HCT116 (cell line): ENCODE results near the gene FGD5. TPM values are rescaled to one million over a fixed set of nuclear protein-coding genes. Genes with fewer than 3 reads are reported as not detected.

Experiments
- ATAC-seq: fragments of 200-7000 bp; cut with Tn5 transposase; 2 replicates; pipeline ENCODE4 v1.9.1; 2020; ENCODE audit warnings: mild to moderate bottlenecking, moderate library complexity
- BruUV-seq: library from RNA; stranded (reverse); fragments of 400-500 nt; replicated peaks from 2 replicates; lab custom pipeline; 2021; lab: Mats Ljungman, UMichigan
- CTCF ChIA-PET: fragments of 300-600 bp; sonication (Branson Sonifier 250); formaldehyde crosslinking; loops from one replicate; lab custom pipeline; 2021; ENCODE audit warnings: antibody characterized with exemption; lab: Charles Lee
- POLR2A ChIA-PET: fragments of 300-600, 350-600 bp; sonication (Branson Sonifier 250); formaldehyde crosslinking; loops from one replicate; lab custom pipeline; 2021; ENCODE audit warnings: antibody characterized with exemption; lab: Charles Lee
- RAD21 ChIA-PET, 2 experiments: fragments of 300-600 bp; sonication (Branson Sonifier 250); formaldehyde crosslinking; loops; one replicate each; lab custom pipeline; 2023; ENCODE audit warnings: low total read pairs in 2 of 2; ENCODE audit not compliant: uncharacterized antibody in 2 of 2, unreplicated experiment in 2 of 2, low non-redundant PET in 1 of 2; lab: Charles Lee
- DNase-seq: peaks from one replicate; pipeline ENCODE4 v3.0.0-alpha.2; 2010; ENCODE audit warnings: low read depth, low spot score
- H2AFZ ChIP-seq: fragments of 200-600 bp; shearing (Covaris generic), sonication (generic); 2 replicates; pipeline ENCODE4 v1.6.1; 2017; ENCODE audit warnings: low read depth, mixed run types, mixed read lengths, antibody characterized with exemption, low read length; ENCODE audit not compliant: poor library complexity, severe bottlenecking
- H3K27ac ChIP-seq: 2 replicates; pipeline ENCODE4 v1.5.1; 2012; ENCODE audit warnings: low read depth, low read length
- H3K27me3 ChIP-seq: fragments of 200-600 bp; sonication (generic); 2 replicates; pipeline ENCODE4 v1.6.1; 2016; ENCODE audit warnings: mixed run types, low read length, mixed read lengths; ENCODE audit not compliant: insufficient read depth
- H3K36me3 ChIP-seq, 2 experiments: fragments of 200-500 bp in 1 of 2; fragments of 200-600 bp in 1 of 2; sonication (Bioruptor generic) in 1 of 2; sonication (generic) in 1 of 2; 2 replicates each; pipeline versions ENCODE4 v1.5.1 to v1.6.1; 2014 to 2016; ENCODE audit warnings: low read length in 2 of 2, inconsistent platforms in 1 of 2, mixed read lengths in 1 of 2, mixed run types in 1 of 2; ENCODE audit not compliant: insufficient read depth in 2 of 2, control insufficient read depth in 1 of 2
- H3K4me1 ChIP-seq, 2 experiments: fragments of 200-600 bp in 1 of 2; sonication (generic) in 1 of 2; 2 replicates each; pipeline versions ENCODE4 v1.5.1 to v1.6.1; 2012 to 2017; ENCODE audit warnings: low read length in 2 of 2, inconsistent platforms in 1 of 2, mild to moderate bottlenecking in 1 of 2, mixed read lengths in 1 of 2, mixed run types in 1 of 2, moderate library complexity in 1 of 2; ENCODE audit not compliant: insufficient read depth in 2 of 2, control insufficient read depth in 1 of 2
- H3K4me2 ChIP-seq: fragments of 200-600 bp; sonication (generic); 2 replicates; pipeline ENCODE4 v1.6.1; 2017; ENCODE audit warnings: mixed run types, low read length, mixed read lengths
- H3K4me3 ChIP-seq, 2 experiments: fragments of 200-600 bp in 1 of 2; sonication (generic) in 1 of 2; replicated peaks in 1 of 2; 2 replicates each; pipeline ENCODE4 v1.5.1; 2011 to 2016; ENCODE audit warnings: low read length in 2 of 2, control low read depth in 1 of 2, low read depth in 1 of 2, mild to moderate bottlenecking in 1 of 2, mixed read lengths in 1 of 2, mixed run types in 1 of 2
- H3K79me2 ChIP-seq: fragments of 200-600 bp; sonication (generic); 2 replicates; pipeline ENCODE4 v1.6.1; 2017; ENCODE audit warnings: mild to moderate bottlenecking, mixed run types, low read length, moderate library complexity, mixed read lengths; ENCODE audit not compliant: insufficient read depth
- H3K9ac ChIP-seq: fragments of 200-600 bp; sonication (generic); 2 replicates; pipeline ENCODE4 v1.6.1; 2016; ENCODE audit warnings: low read length, mixed read lengths
- H3K9me2 ChIP-seq: fragments of 200-600 bp; sonication (generic), shearing (Covaris generic); 2 replicates; pipeline ENCODE4 v1.6.1; 2017; ENCODE audit warnings: mixed run types, mild to moderate bottlenecking, moderate library complexity; ENCODE audit not compliant: insufficient read depth
- H3K9me3 ChIP-seq, 2 experiments: fragments of 200-500 bp in 1 of 2; fragments of 200-600 bp in 1 of 2; sonication (Bioruptor generic) in 1 of 2; sonication (generic) in 1 of 2; 2 replicates each; pipeline ENCODE4 v1.6.1; 2014 to 2017; ENCODE audit warnings: low read length in 2 of 2, mixed read lengths in 2 of 2, inconsistent platforms in 1 of 2, low read depth in 1 of 2, mild to moderate bottlenecking in 1 of 2, mixed run types in 1 of 2, moderate library complexity in 1 of 2; ENCODE audit not compliant: control insufficient read depth in 1 of 2, insufficient read depth in 1 of 2
- H4K20me1 ChIP-seq: fragments of 200-600 bp; sonication (generic), shearing (Covaris generic); 2 replicates; pipeline ENCODE4 v1.6.1; 2017; ENCODE audit warnings: mixed run types, mild to moderate bottlenecking, moderate library complexity; ENCODE audit not compliant: insufficient read depth
- CBX3 ChIP-seq: IDR thresholded peaks from 2 replicates; pipeline ENCODE4 v1.6.1; 2012; ENCODE audit warnings: low read depth
- CEBPB ChIP-seq: IDR thresholded peaks from 2 replicates; pipeline ENCODE4 v1.6.1; 2012; ENCODE audit warnings: low read depth
- EGR1 ChIP-seq: IDR thresholded peaks from 2 replicates; pipeline ENCODE4 v1.6.1; 2012; ENCODE audit warnings: low read depth
- EZH2 ChIP-seq: fragments of 200-600 bp; sonication (generic); IDR thresholded peaks from 2 replicates; pipeline ENCODE4 v1.6.1; 2017; ENCODE audit warnings: antibody characterized with exemption, mixed run types
- EZH2phosphoT487 ChIP-seq: fragments of 200-600 bp; IDR thresholded peaks from 2 replicates; pipeline ENCODE4 v1.6.1; 2018; ENCODE audit warnings: antibody characterized with exemption, borderline replicate concordance
- FOSL1 ChIP-seq: IDR thresholded peaks from 2 replicates; pipeline ENCODE4 v1.6.1; 2012; ENCODE audit warnings: low read depth
- POLR2AphosphoS5 ChIP-seq: IDR thresholded peaks from 2 replicates; pipeline ENCODE4 v1.6.1; 2011; ENCODE audit warnings: mild to moderate bottlenecking, low read depth, low read length, moderate library complexity
- RAD21 ChIP-seq: IDR thresholded peaks from 2 replicates; pipeline ENCODE4 v1.6.1; 2012; ENCODE audit warnings: low read depth, mild to moderate bottlenecking
- SP1 ChIP-seq: IDR thresholded peaks from 2 replicates; pipeline ENCODE4 v1.6.1; 2012; ENCODE audit warnings: low read depth
- SRF ChIP-seq: IDR thresholded peaks from 2 replicates; pipeline ENCODE4 v1.6.1; 2012; ENCODE audit warnings: low read depth
- TCF7L2 ChIP-seq: IDR thresholded peaks from 2 replicates; pipeline ENCODE4 v1.7.0; 2011; ENCODE audit warnings: borderline replicate concordance, inconsistent platforms; ENCODE audit not compliant: insufficient read depth, insufficient read length; ENCODE audit errors: extremely low read depth
- ZFX ChIP-seq: fragments of 450-650 bp; IDR thresholded peaks from 2 replicates; pipeline ENCODE4 v1.6.1; 2017
- ZNF274 ChIP-seq: fragments of 200-500 bp; sonication (Bioruptor generic); IDR thresholded peaks from 2 replicates; pipeline ENCODE4 v1.6.1; 2014; ENCODE audit warnings: mild to moderate bottlenecking, low read depth, low read length, inconsistent platforms
- intact Hi-C: fragments of 100-400 bp; cut with micrococcal nuclease; formaldehyde crosslinking; loops from 2 replicates; pipeline ENCODE4 v1.10.0; 2022
- total RNA-seq: library from RNA; stranded (reverse); gene quantifications from one replicate; pipeline ENCODE4 v1.2.1, GENCODE V29; 2021; ENCODE audit not compliant: unreplicated experiment
- TF ChIP-seq, protein P1 (sequence below), 3 experiments: fragments of 200-600 bp in 1 of 3; sonication (generic) in 1 of 3; IDR thresholded peaks in 2 of 3; conservative IDR thresholded peaks in 1 of 3; 2 replicates each; pipeline ENCODE4 v1.5.1; 2012 to 2017; ENCODE audit warnings: low read depth in 2 of 3, low read length in 2 of 3, antibody characterized with exemption in 1 of 3, borderline replicate concordance in 1 of 3, control low read depth in 1 of 3, mild to moderate bottlenecking in 1 of 3, mixed read lengths in 1 of 3, mixed run types in 1 of 3, moderate library complexity in 1 of 3; ENCODE audit not compliant: insufficient read depth in 1 of 3
- TF ChIP-seq, protein P2 (sequence below): IDR thresholded peaks from 2 replicates; pipeline ENCODE4 v1.6.1; 2012
- TF ChIP-seq, protein P3 (sequence below): IDR thresholded peaks from 2 replicates; pipeline ENCODE4 v1.6.1; 2012
- TF ChIP-seq, protein P4 (sequence below): IDR thresholded peaks from 2 replicates; pipeline ENCODE4 v1.6.1; 2011; ENCODE audit warnings: mild to moderate bottlenecking, low read length, moderate library complexity; ENCODE audit not compliant: insufficient replicate concordance; ENCODE audit errors: extremely low read depth

The FGD5 gene
- total RNA-seq, 1 experiment from 2014 or later, result 0.22 TPM

DNA sequence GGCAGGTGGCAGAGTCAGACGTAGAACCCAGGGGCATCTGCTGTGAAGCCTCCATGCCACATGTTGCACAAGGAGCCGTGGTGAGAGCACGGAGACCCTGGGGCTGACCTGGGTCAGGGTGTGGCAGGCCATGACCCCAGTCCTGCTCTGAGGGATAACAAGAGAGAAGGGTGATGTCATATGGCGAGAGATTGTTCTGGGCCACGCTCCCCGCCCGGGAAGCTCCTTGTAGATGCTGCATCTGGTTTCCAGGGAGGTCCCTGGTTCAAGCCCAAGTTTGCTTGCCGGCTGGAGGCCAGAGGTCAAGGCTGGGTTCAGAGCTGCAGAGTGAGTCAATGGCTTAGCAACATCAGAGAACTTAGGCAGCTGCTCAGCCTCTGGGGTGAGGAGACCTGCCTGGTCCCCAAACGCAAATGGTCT is 17.3 kb downstream of the FGD5 start:
- ATAC-seq (no peak), DNase-seq (no peak)
- no TSS peak for BruUV-seq
- POLR2A ChIA-PET, result no interaction called here
- Histone ChIP-seq H3K36me3 (no peaks in the 10 kb centered on the region), H3K9ac (no peak overlapping the region), H3K4me2 (no peak overlapping the region), H3K4me3 (no peak overlapping the region), H3K27me3 (peaks cover 31% of the 10 kb centered on the region), H4K20me1 (no peaks in the 10 kb centered on the region), H3K79me2 (no peaks in the 10 kb centered on the region), H3K9me3 (no peaks in the 10 kb centered on the region), H3K27ac (no peak overlapping the region), H2AFZ (no peak overlapping the region), H3K4me1 (no peaks in the 10 kb centered on the region), H3K9me2 (no peaks in the 10 kb centered on the region)
- TF ChIP-seq EZH2phosphoT487 (no peak), SP1 (no peak), POLR2AphosphoS5 (no peak), ZNF274 (no peak), EZH2 (no peak), ZFX (no peak), SRF (no peak), TCF7L2 (no peak), CBX3 (no peak), RAD21 (no peak), CEBPB (no peak), EGR1 (no peak), FOSL1 (no peak)
- TF ChIP-seq, protein P1, sequence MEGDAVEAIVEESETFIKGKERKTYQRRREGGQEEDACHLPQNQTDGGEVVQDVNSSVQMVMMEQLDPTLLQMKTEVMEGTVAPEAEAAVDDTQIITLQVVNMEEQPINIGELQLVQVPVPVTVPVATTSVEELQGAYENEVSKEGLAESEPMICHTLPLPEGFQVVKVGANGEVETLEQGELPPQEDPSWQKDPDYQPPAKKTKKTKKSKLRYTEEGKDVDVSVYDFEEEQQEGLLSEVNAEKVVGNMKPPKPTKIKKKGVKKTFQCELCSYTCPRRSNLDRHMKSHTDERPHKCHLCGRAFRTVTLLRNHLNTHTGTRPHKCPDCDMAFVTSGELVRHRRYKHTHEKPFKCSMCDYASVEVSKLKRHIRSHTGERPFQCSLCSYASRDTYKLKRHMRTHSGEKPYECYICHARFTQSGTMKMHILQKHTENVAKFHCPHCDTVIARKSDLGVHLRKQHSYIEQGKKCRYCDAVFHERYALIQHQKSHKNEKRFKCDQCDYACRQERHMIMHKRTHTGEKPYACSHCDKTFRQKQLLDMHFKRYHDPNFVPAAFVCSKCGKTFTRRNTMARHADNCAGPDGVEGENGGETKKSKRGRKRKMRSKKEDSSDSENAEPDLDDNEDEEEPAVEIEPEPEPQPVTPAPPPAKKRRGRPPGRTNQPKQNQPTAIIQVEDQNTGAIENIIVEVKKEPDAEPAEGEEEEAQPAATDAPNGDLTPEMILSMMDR (IDR thresholded peaks at IDR 0.05 in 2 of 3, conservative IDR thresholded peaks at IDR 0.05 in 1 of 3; ENCODE audit: borderline replicate concordance in 1 of 3, insufficient read depth in 1 of 3, low read depth in 2 of 3, low read length in 2 of 3), result no peak
- TF ChIP-seq, protein P2, sequence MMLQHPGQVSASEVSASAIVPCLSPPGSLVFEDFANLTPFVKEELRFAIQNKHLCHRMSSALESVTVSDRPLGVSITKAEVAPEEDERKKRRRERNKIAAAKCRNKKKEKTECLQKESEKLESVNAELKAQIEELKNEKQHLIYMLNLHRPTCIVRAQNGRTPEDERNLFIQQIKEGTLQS, result no peak
- TF ChIP-seq, protein P3, sequence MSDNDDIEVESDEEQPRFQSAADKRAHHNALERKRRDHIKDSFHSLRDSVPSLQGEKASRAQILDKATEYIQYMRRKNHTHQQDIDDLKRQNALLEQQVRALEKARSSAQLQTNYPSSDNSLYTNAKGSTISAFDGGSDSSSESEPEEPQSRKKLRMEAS, result no peak
- TF ChIP-seq, protein P4, sequence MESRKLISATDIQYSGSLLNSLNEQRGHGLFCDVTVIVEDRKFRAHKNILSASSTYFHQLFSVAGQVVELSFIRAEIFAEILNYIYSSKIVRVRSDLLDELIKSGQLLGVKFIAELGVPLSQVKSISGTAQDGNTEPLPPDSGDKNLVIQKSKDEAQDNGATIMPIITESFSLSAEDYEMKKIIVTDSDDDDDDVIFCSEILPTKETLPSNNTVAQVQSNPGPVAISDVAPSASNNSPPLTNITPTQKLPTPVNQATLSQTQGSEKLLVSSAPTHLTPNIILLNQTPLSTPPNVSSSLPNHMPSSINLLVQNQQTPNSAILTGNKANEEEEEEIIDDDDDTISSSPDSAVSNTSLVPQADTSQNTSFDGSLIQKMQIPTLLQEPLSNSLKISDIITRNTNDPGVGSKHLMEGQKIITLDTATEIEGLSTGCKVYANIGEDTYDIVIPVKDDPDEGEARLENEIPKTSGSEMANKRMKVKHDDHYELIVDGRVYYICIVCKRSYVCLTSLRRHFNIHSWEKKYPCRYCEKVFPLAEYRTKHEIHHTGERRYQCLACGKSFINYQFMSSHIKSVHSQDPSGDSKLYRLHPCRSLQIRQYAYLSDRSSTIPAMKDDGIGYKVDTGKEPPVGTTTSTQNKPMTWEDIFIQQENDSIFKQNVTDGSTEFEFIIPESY, result no peak
- CTCF ChIA-PET, result no interaction called here
- intact Hi-C loops, result no loop called here
- RAD21 ChIA-PET, result no interaction called here
